PC-3 (cell line): ENCODE data around the gene CCSER1. TPM values are rescaled to one million over a fixed set of nuclear protein-coding genes. Genes with fewer than 3 reads are reported as not detected.

ENCODE experiments used
- ATAC-seq: fragments of 200-7000 bp; cut with Tn5 transposase; 2 replicates; pipeline ENCODE4 v1.9.1; 2020; ENCODE audit warnings: mild to moderate bottlenecking, moderate library complexity
- BruUV-seq: library from RNA; stranded (reverse); fragments of 400-500 nt; replicated peaks from 2 replicates; lab custom pipeline; 2021; lab: Mats Ljungman, UMichigan
- CTCF ChIA-PET: fragments of 300-600 bp; sonication (Branson Sonifier 250); formaldehyde crosslinking; loops from one replicate; lab custom pipeline; 2022; ENCODE audit warnings: antibody characterized with exemption; lab: Charles Lee
- POLR2A ChIA-PET: fragments of 300-600 bp; sonication (Branson Sonifier 250); formaldehyde crosslinking; loops from one replicate; lab custom pipeline; 2022; ENCODE audit warnings: antibody characterized with exemption; ENCODE audit not compliant: unreplicated experiment; lab: Charles Lee
- DNase-seq: peaks from one replicate; pipeline ENCODE4 v3.0.0-alpha.2; 2015
- H2AFZ ChIP-seq: fragments of 300-600 bp; sonication (generic); 2 replicates; pipeline ENCODE4 v1.6.0; 2016; ENCODE audit warnings: antibody characterized with exemption, low read length
- H3F3A ChIP-seq: fragments of 300-600 bp; sonication (generic); one replicate; pipeline ENCODE4 v1.6.0; 2017; ENCODE audit warnings: antibody characterized with exemption, low read length, control low read depth, mild to moderate bottlenecking; ENCODE audit not compliant: unreplicated experiment
- H3K27ac ChIP-seq: fragments of 300-600 bp; sonication (generic); 2 replicates; pipeline ENCODE4 v1.5.1; 2016; ENCODE audit warnings: mild to moderate bottlenecking, low read length
- H3K27me3 ChIP-seq: fragments of 300-600 bp; sonication (generic); 2 replicates; pipeline ENCODE4 v1.6.1; 2016; ENCODE audit warnings: low read length, mixed read lengths
- H3K36me3 ChIP-seq: fragments of 300-600 bp; sonication (generic); 2 replicates; pipeline ENCODE4 v1.6.1; 2016; ENCODE audit warnings: low read depth, mixed run types, low read length, mixed read lengths
- H3K4me1 ChIP-seq: fragments of 300-600 bp; sonication (generic); 2 replicates; pipeline ENCODE4 v1.5.1; 2016; ENCODE audit warnings: low read length; ENCODE audit not compliant: insufficient read depth
- H3K4me2 ChIP-seq: fragments of 300-600 bp; sonication (generic); 2 replicates; pipeline ENCODE4 v1.6.0; 2016; ENCODE audit warnings: low read length
- H3K4me3 ChIP-seq: fragments of 300-600 bp; sonication (generic); 2 replicates; pipeline ENCODE4 v1.5.1; 2016; ENCODE audit warnings: mild to moderate bottlenecking, low read length, mixed read lengths
- H3K79me2 ChIP-seq: fragments of 300-600 bp; sonication (generic); 2 replicates; pipeline ENCODE4 v1.6.1; 2017; ENCODE audit warnings: low read length, mixed read lengths
- H3K9ac ChIP-seq: fragments of 300-600 bp; sonication (generic); 2 replicates; pipeline ENCODE4 v1.6.0; 2016; ENCODE audit warnings: mild to moderate bottlenecking, low read length
- H3K9me2 ChIP-seq: fragments of 300-600 bp; sonication (generic); replicated peaks from 2 replicates; pipeline ENCODE4 v1.6.1; 2016; ENCODE audit warnings: mixed run types, low read length, mixed read lengths
- H3K9me3 ChIP-seq: fragments of 300-600 bp; sonication (generic); 2 replicates; pipeline ENCODE4 v1.6.1; 2016; ENCODE audit warnings: low read length, mixed read lengths
- H4K20me1 ChIP-seq: fragments of 300-600 bp; sonication (generic); 2 replicates; pipeline ENCODE4 v1.6.1; 2016; ENCODE audit warnings: low read length, mixed read lengths
- EZH2 ChIP-seq: fragments of 300-600 bp; sonication (generic); IDR thresholded peaks from one replicate; pipeline ENCODE4 v1.6.1; 2017; ENCODE audit warnings: antibody characterized with exemption, mild to moderate bottlenecking, low read length; ENCODE audit not compliant: unreplicated experiment
- EZH2phosphoT487 ChIP-seq: fragments of 300-600 bp; sonication (generic); IDR thresholded peaks from 2 replicates; pipeline ENCODE4 v1.6.1; 2018; ENCODE audit warnings: mild to moderate bottlenecking, antibody characterized with exemption, low read length, borderline replicate concordance
- intact Hi-C: fragments of 100-400 bp; cut with micrococcal nuclease; formaldehyde crosslinking; loops from 2 replicates; pipeline ENCODE4 v1.9.0; 2023
- total RNA-seq: library from RNA; depleted of rRNA; stranded (reverse); fragments of >200 nt; gene quantifications from 2 replicates; pipeline ENCODE4 v1.2.3, GENCODE V29; 2014
- TF ChIP-seq, protein P1 (sequence below): fragments of 300-600 bp; sonication (generic); conservative IDR thresholded peaks from 2 replicates; pipeline ENCODE4 v1.5.1; 2017; ENCODE audit warnings: antibody characterized with exemption, low read depth, mild to moderate bottlenecking, low read length

The CCSER1 gene
- total RNA-seq, 1 experiment from 2014 or later: 6.0 TPM

DNA sequence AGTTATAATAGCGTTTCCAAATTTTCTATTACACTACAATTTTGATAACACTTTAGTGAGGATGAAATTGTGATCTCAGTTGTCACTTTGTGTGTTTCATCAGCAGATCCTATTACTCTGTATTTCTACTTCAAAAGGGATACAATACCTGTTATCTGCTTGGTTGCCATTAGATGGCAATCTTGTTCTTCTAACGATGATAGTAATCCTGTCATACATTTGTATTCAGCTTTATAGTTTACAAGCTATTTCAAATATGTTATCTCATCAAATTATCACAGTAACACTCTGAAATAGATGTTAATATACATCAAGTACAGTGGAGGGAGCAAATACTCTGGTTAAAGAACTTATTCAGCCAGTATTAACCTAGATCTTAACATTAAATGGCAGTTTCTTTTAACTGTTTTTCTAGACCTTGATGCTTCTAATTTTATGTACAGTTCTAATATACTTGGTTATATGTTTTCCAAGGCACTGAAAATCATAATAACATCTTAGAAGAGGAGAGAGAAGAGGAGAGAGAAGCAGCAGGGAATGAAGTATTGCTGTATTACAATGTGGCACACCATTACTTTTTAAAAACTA is 292.0 kb downstream of the CCSER1 start:
- Histone ChIP-seq H3K36me3 (no peaks in the 10 kb centered on the region), H3K27ac (no peak overlapping the region), H3K27me3 (no peaks in the 10 kb centered on the region), H4K20me1 (no peaks in the 10 kb centered on the region), H2AFZ (no peak overlapping the region), H3K79me2 (no peaks in the 10 kb centered on the region), H3K4me3 (no peak overlapping the region), H3K4me2 (0 out of 2 replicates have a peak overlapping the region, but pooled peaks have one; percentile 5), H3K9ac (no peak overlapping the region), H3K9me3 (no peaks in the 10 kb centered on the region), H3K4me1 (no peaks in the 10 kb centered on the region; the same call in 1 of the 2 replicates), H3F3A (no peaks in the 10 kb centered on the region), H3K9me2 (no peaks in the 10 kb centered on the region)
- ChIA-PET POLR2A (no interaction called here), CTCF (interaction anchor here (0.6 to 0.7 kb wide), 3 partner anchors 673 to 724 kb away, joined by 3 read pairs; no protein-coding TSS in a partner anchor)
- ATAC-seq (peak; percentile 81), DNase-seq (peak; percentile 56)
- TF ChIP-seq, protein P1, sequence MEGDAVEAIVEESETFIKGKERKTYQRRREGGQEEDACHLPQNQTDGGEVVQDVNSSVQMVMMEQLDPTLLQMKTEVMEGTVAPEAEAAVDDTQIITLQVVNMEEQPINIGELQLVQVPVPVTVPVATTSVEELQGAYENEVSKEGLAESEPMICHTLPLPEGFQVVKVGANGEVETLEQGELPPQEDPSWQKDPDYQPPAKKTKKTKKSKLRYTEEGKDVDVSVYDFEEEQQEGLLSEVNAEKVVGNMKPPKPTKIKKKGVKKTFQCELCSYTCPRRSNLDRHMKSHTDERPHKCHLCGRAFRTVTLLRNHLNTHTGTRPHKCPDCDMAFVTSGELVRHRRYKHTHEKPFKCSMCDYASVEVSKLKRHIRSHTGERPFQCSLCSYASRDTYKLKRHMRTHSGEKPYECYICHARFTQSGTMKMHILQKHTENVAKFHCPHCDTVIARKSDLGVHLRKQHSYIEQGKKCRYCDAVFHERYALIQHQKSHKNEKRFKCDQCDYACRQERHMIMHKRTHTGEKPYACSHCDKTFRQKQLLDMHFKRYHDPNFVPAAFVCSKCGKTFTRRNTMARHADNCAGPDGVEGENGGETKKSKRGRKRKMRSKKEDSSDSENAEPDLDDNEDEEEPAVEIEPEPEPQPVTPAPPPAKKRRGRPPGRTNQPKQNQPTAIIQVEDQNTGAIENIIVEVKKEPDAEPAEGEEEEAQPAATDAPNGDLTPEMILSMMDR: peak; percentile 78
- TF ChIP-seq EZH2phosphoT487: no peak
- no TSS peak for BruUV-seq
- intact Hi-C loops: loop anchor here (1.0 to 10.0 kb wide), 9 partner anchors 62 to 1878 kb away; no protein-coding TSS in a partner anchor

DNA sequence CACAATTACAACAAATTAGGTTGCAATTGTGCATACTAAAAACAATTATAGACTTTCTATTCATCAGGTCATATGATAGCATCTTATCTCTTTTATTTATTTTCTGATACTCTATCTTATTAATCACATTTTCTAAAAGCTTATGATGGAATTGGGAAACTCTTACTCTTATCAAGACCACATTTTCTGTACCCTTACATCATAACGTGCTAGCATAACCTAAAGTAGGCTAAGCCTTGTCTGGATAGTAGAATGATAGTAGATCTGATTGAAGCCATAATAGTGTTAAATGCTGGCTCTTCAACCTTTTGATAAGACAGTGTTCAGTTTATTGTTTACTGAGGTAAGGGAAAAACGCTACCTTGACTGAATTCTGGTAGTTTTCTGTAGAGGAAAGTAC is 294.0 kb downstream of the CCSER1 start:
- H3K79me2 ChIP-seq: no peaks in the 10 kb centered on the region
- no peak overlapping the region for H3K4me3 ChIP-seq
- intact Hi-C loops: no loop called here
- no peaks in the 10 kb centered on the region for H3K9me2 ChIP-seq
- POLR2A ChIA-PET: no interaction called here
- ATAC-seq (no peak), DNase-seq (no peak)
- no peaks in the 10 kb centered on the region for H3K9me3 ChIP-seq
- no peak overlapping the region for H3K4me2 ChIP-seq
- no peak overlapping the region for H2AFZ ChIP-seq
- no peaks in the 10 kb centered on the region for H3K36me3 ChIP-seq
- no TSS peak for BruUV-seq
- H3F3A ChIP-seq: no peaks in the 10 kb centered on the region
- H3K27ac ChIP-seq: no peak overlapping the region
- no peak overlapping the region for H3K9ac ChIP-seq
- no peaks in the 10 kb centered on the region; the same call in 1 of the 2 replicates for H3K4me1 ChIP-seq
- H3K27me3 ChIP-seq: no peaks in the 10 kb centered on the region
- no peaks in the 10 kb centered on the region for H4K20me1 ChIP-seq
- TF ChIP-seq, protein P1: no peak
- TF ChIP-seq EZH2 (no peak), EZH2phosphoT487 (no peak)
- CTCF ChIA-PET: no interaction called here

DNA sequence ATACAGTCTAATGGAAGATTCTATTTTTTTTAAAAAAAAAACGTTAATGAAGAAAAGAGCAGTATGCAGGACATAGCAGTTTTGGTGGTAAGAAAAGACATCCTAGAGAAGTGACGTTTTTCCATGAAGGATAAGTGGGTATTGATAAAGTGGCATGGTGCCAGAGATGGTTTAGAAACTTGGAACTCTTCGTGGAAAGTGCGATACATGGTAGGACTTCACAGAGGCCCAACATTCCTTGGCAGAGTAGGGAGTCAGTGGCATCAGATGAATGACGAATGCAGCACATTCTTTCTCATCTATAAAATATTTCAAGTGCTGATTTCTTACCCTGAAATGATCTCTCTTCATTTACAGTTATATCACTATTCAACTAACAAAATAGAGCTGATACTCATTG is 298.7 kb downstream of the CCSER1 start:
- no peaks in the 10 kb centered on the region for H3K36me3 ChIP-seq
- no peaks in the 10 kb centered on the region for H3F3A ChIP-seq
- no peak overlapping the region for H3K9ac ChIP-seq
- H3K9me2 ChIP-seq: no peaks in the 10 kb centered on the region
- H3K4me1 ChIP-seq: no peaks in the 10 kb centered on the region
- H3K79me2 ChIP-seq: no peaks in the 10 kb centered on the region
- TF ChIP-seq EZH2phosphoT487 (no peak), EZH2 (no peak)
- TF ChIP-seq, protein P1: no peak
- ChIA-PET CTCF (no interaction called here), POLR2A (no interaction called here)
- no peak for ATAC-seq
- no peak overlapping the region for H2AFZ ChIP-seq
- BruUV-seq: no TSS peak
- no peaks in the 10 kb centered on the region for H4K20me1 ChIP-seq
- no peak overlapping the region for H3K4me2 ChIP-seq
- no peaks in the 10 kb centered on the region for H3K9me3 ChIP-seq
- no peak overlapping the region for H3K27ac ChIP-seq
- intact Hi-C loops: no loop called here
- H3K27me3 ChIP-seq: no peaks in the 10 kb centered on the region
- DNase-seq: no peak
- H3K4me3 ChIP-seq: no peak overlapping the region
